Trophoblast cell (in vitro differentiated cells and primary cell): ENCODE measurements around the gene CDKL5.

Experiments
- DNase-seq, 2 donors: peaks; one replicate each; pipeline ENCODE4 v3.0.0-alpha.2; 2016
- H2AFZ ChIP-seq: 2 replicates; pipeline ENCODE4 v1.6.1; 2013; ENCODE audit warnings: low read length, moderate library complexity, mild to moderate bottlenecking; ENCODE audit not compliant: insufficient read depth, poor library complexity
- H2AK5ac ChIP-seq: 2 replicates; pipeline ENCODE4 v1.6.1; 2013; ENCODE audit warnings: mild to moderate bottlenecking, low read length
- H2BK120ac ChIP-seq: 2 replicates; pipeline ENCODE4 v1.6.1; 2013; ENCODE audit warnings: low read length, mild to moderate bottlenecking, moderate library complexity; ENCODE audit not compliant: insufficient read depth, poor library complexity
- H2BK12ac ChIP-seq: 2 replicates; pipeline ENCODE4 v1.6.1; 2013; ENCODE audit warnings: mild to moderate bottlenecking, low read length, moderate library complexity
- H2BK5ac ChIP-seq: 2 replicates; pipeline ENCODE4 v1.6.1; 2013; ENCODE audit warnings: low read length, low read depth, moderate library complexity, mild to moderate bottlenecking; ENCODE audit not compliant: poor library complexity
- H3K14ac ChIP-seq: 2 replicates; pipeline ENCODE4 v1.6.1; 2013; ENCODE audit warnings: mild to moderate bottlenecking, low read length
- H3K18ac ChIP-seq: 2 replicates; pipeline ENCODE4 v1.6.1; 2013; ENCODE audit warnings: mild to moderate bottlenecking, low read length
- H3K23ac ChIP-seq: 2 replicates; pipeline ENCODE4 v1.6.1; 2013; ENCODE audit warnings: low read length
- H3K27ac ChIP-seq: 2 replicates; pipeline ENCODE4 v1.5.1; 2013; ENCODE audit warnings: low read depth, mild to moderate bottlenecking, inconsistent platforms, low read length, moderate library complexity
- H3K27me3 ChIP-seq: 2 replicates; pipeline ENCODE4 v1.6.1; 2013; ENCODE audit warnings: inconsistent platforms, mild to moderate bottlenecking, low read length, moderate library complexity; ENCODE audit not compliant: insufficient read depth
- H3K36me3 ChIP-seq, 2 experiments: 1 replicate in 1 of 2; 2 replicates in 1 of 2; pipeline ENCODE4 v1.6.1; 2013; ENCODE audit warnings: low read length in 2 of 2, mild to moderate bottlenecking in 2 of 2, moderate library complexity in 1 of 2; ENCODE audit not compliant: insufficient read depth in 2 of 2, control insufficient read depth in 1 of 2
- H3K4ac ChIP-seq: 2 replicates; pipeline ENCODE4 v1.6.1; 2013; ENCODE audit warnings: low read depth, mild to moderate bottlenecking, low read length, moderate library complexity
- H3K4me1 ChIP-seq, 2 experiments: 1 replicate in 1 of 2; 2 replicates in 1 of 2; pipeline ENCODE4 v1.6.1; 2013; ENCODE audit warnings: low read length in 2 of 2, mild to moderate bottlenecking in 2 of 2, moderate library complexity in 1 of 2; ENCODE audit not compliant: insufficient read depth in 2 of 2, control insufficient read depth in 1 of 2
- H3K4me2 ChIP-seq: 2 replicates; pipeline ENCODE4 v1.6.1; 2013; ENCODE audit warnings: inconsistent platforms, mild to moderate bottlenecking, low read length, moderate library complexity
- H3K4me3 ChIP-seq: 2 replicates; pipeline ENCODE4 v1.5.1; 2013; ENCODE audit warnings: mild to moderate bottlenecking, low read depth, low read length, inconsistent platforms
- H3K79me1 ChIP-seq: one replicate; pipeline ENCODE4 v1.6.1; 2013; ENCODE audit warnings: low read length
- H3K79me2 ChIP-seq: 2 replicates; pipeline ENCODE4 v1.6.1; 2013; ENCODE audit warnings: low read length, mild to moderate bottlenecking; ENCODE audit not compliant: control insufficient read depth, insufficient read depth, poor library complexity
- H3K9ac ChIP-seq: 2 replicates; pipeline ENCODE4 v1.6.1; 2013; ENCODE audit warnings: mild to moderate bottlenecking, low read length
- H3K9me3 ChIP-seq: 2 replicates; pipeline ENCODE4 v1.6.1; 2013; ENCODE audit warnings: low read depth, mild to moderate bottlenecking, control low read depth, inconsistent platforms, low read length; ENCODE audit not compliant: insufficient read depth
- H4K12ac ChIP-seq: 2 replicates; pipeline ENCODE4 v1.6.1; 2013; ENCODE audit warnings: low read depth, mild to moderate bottlenecking, low read length, moderate library complexity
- H4K8ac ChIP-seq: 2 replicates; pipeline ENCODE4 v1.6.1; 2013; ENCODE audit warnings: low read depth, mild to moderate bottlenecking, low read length, moderate library complexity
- H4K91ac ChIP-seq: one replicate; pipeline ENCODE4 v1.6.1; 2013; ENCODE audit warnings: low read depth, mild to moderate bottlenecking, low read length, moderate library complexity
- WGBS: extraction: QIAGEN DNeasy Blood & Tissue Kit; methylation state at CpG from one replicate; pipeline ENCODE4 v1.1.7; 2013; ENCODE audit warnings: missing lambda C conversion rate; ENCODE audit not compliant: insufficient read length, insufficient coverage; ENCODE audit errors: extremely low coverage; 5-methylcytosine and 5-hydroxymethylcytosine counted together

CDKL5 gene

DNA sequence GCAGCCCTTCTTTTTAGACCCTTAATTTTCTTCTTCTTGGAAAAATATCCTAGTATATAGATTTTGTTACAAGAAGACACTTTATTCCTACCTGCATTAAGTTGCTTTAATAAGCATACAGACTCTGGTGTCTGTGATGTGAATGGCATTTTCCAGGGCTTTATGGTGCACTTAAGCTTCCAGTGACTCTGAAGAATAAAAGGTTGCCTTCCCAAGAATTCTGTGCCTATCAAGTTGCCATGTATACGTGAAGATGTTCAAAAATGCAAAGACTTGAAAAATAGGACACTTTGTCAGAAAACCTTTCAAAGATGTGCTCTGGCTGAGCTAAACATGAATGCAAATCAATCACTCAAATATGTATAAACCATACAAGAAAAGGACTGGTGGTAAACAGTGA, 135.6 kb downstream of the CDKL5 start:
- Histone ChIP-seq H4K8ac (no peak overlapping the region), H2BK120ac (no peak overlapping the region), H3K4me3 (no peak overlapping the region), H3K14ac (no peak overlapping the region), H2BK12ac (no peak overlapping the region), H4K91ac (no peak overlapping the region), H3K79me1 (no peaks in the 10 kb centered on the region), H2AK5ac (no peak overlapping the region), H3K18ac (no peak overlapping the region), H3K79me2 (no peaks in the 10 kb centered on the region), H2AFZ (no peak overlapping the region), H3K36me3 (no peaks in the 10 kb centered on the region), H3K9me3 (no peaks in the 10 kb centered on the region), H3K4me2 (no peak overlapping the region), H3K27me3 (no peaks in the 10 kb centered on the region), H3K23ac (no peak overlapping the region), H2BK5ac (no peak overlapping the region), H4K12ac (no peak overlapping the region), H3K9ac (no peak overlapping the region), H3K4me1 (no peaks in the 10 kb centered on the region), H3K27ac (no peak overlapping the region), H3K4ac (no peak overlapping the region)
- no CpG with 5 or more reads among the region's 1 CpG for WGBS
- DNase-seq = no peak

DNA sequence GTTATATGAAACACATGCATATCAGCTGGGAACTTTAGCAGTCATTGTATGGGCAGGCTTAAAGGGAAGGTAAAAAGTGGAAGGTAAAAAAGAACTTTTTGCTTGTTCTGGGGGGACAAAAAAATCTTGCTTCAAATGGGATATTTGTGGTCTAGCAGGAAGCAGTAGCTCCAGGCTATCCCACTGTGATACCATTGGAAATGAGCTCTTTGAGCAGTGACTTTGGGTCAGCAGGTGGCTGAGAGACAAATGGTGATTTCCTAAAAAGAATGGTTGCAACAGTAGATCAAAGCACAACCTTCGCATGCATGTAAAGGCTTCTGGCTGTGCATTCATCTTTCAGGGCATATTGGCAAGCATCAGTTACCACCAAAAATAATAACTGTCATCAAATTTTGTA, 140.3 kb downstream of the CDKL5 start:
- Histone ChIP-seq H2BK5ac (no peak overlapping the region), H3K14ac (no peak overlapping the region), H2AK5ac (no peak overlapping the region), H2BK120ac (no peak overlapping the region), H3K36me3 (no peaks in the 10 kb centered on the region), H3K4me3 (no peak overlapping the region), H3K4me2 (no peak overlapping the region), H3K79me2 (no peaks in the 10 kb centered on the region), H3K4ac (no peak overlapping the region), H2BK12ac (no peak overlapping the region), H3K9me3 (no peaks in the 10 kb centered on the region), H3K27ac (no peak overlapping the region), H3K18ac (no peak overlapping the region), H3K23ac (no peak overlapping the region), H2AFZ (no peak overlapping the region), H3K4me1 (no peaks in the 10 kb centered on the region), H3K9ac (no peak overlapping the region), H4K12ac (no peak overlapping the region), H3K79me1 (no peaks in the 10 kb centered on the region), H4K91ac (no peak overlapping the region), H4K8ac (no peak overlapping the region), H3K27me3 (no peaks in the 10 kb centered on the region)
- DNase-seq = no peak
- WGBS = no CpG with 5 or more reads among the region's 1 CpG

DNA sequence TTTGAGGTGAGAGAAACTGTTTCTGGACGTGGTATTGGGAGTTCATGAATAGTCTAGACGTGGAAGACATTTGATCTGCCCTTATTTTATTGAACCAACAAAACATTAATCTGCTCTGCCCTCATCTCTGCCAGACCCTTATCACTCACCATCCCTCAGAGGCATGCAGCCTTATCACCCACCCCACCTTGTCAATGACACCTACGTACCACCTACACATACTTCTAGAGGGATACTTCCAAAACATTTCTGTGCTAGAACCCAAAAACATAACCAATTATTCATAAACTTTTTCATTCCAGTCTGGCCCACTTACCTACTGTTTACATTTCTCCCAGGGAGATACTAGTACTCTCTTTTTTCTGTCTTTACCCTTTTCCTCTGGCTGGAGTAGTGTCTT, 141.3 kb downstream of the CDKL5 start:
- no peak overlapping the region for H2BK120ac ChIP-seq
- no peak overlapping the region for H2BK12ac ChIP-seq
- no peak overlapping the region for H3K9ac ChIP-seq
- H3K4ac ChIP-seq = no peak overlapping the region
- no peaks in the 10 kb centered on the region for H3K36me3 ChIP-seq
- no peak overlapping the region for H4K91ac ChIP-seq
- H3K79me1 ChIP-seq = no peaks in the 10 kb centered on the region
- no peak overlapping the region for H3K23ac ChIP-seq
- H3K27me3 ChIP-seq = no peaks in the 10 kb centered on the region
- H3K27ac ChIP-seq = no peak overlapping the region
- H3K14ac ChIP-seq = no peak overlapping the region
- no peak overlapping the region for H2AK5ac ChIP-seq
- H3K4me1 ChIP-seq = no peaks in the 10 kb centered on the region
- no peak for DNase-seq
- no peaks in the 10 kb centered on the region for H3K9me3 ChIP-seq
- H4K8ac ChIP-seq = no peak overlapping the region
- no peaks in the 10 kb centered on the region for H3K79me2 ChIP-seq
- no CpG with 5 or more reads among the region's 3 CpGs for WGBS
- no peak overlapping the region for H2BK5ac ChIP-seq
- no peak overlapping the region for H3K4me2 ChIP-seq
- H3K4me3 ChIP-seq = no peak overlapping the region
- no peak overlapping the region for H2AFZ ChIP-seq
- H3K18ac ChIP-seq = no peak overlapping the region
- H4K12ac ChIP-seq = no peak overlapping the region

- Histone ChIP-seq H3K18ac (no peak overlapping the region), H3K79me1 (no peaks in the 10 kb centered on the region), H2BK12ac (no peak overlapping the region), H3K36me3 (no peaks in the 10 kb centered on the region), H3K27ac (no peak overlapping the region), H3K27me3 (no peaks in the 10 kb centered on the region), H4K12ac (no peak overlapping the region), H4K8ac (no peak overlapping the region), H2BK5ac (no peak overlapping the region), H3K4me1 (peaks cover 0 to 2% of the 10 kb centered on the region in 2 experiments), H2BK120ac (no peak overlapping the region), H3K79me2 (no peaks in the 10 kb centered on the region), H3K4me3 (no peak overlapping the region), H3K9me3 (no peaks in the 10 kb centered on the region), H3K23ac (no peak overlapping the region), H2AK5ac (no peak overlapping the region), H3K4me2 (no peak overlapping the region), H2AFZ (no peak overlapping the region), H3K4ac (no peak overlapping the region), H3K14ac (no peak overlapping the region), H3K9ac (no peak overlapping the region), H4K91ac (no peak overlapping the region)
- WGBS = no CpG with 5 or more reads among the region's 3 CpGs
- DNase-seq = no peak
Measured at GRCh38 chrX:18573556-18573955, 148.1 kb downstream of the CDKL5 start.
